Measurements from ENCODE around the gene ZNF750. TPM values are rescaled to one million over a fixed set of nuclear protein-coding genes. Genes with fewer than 3 reads are reported as not detected.

Gene ZNF750
- polyA plus RNA-seq, 1 experiment = not detected

GRCh38 chr17:82872591-82873520, 33.0 kb upstream of the ZNF750 start:
- H3K36me3 ChIP-seq (ENCODE audit: control insufficient read depth, insufficient read depth, low read length) = no peaks in the 10 kb centered on the region; the same call in 1 of the 2 replicates
- TF ChIP-seq CTCF (IDR thresholded peaks at IDR 0.05; ENCODE audit: insufficient read depth, low read depth, low read length) = no peak
- CTCF ChIA-PET = interaction anchor here (4.3 kb wide), 1 partner anchor 92 kb away, joined by 32 read pairs; no protein-coding TSS in a partner anchor
- H3K27me3 ChIP-seq (ENCODE audit: control insufficient read depth, insufficient read depth, low read length) = no peaks in the 10 kb centered on the region
- DNase-seq (ENCODE audit: low read depth) = no peak
- no peak overlapping the region for H3K4me3 ChIP-seq (ENCODE audit: low read depth, low read length)
- POLR2A ChIA-PET = no interaction called here

DNA sequence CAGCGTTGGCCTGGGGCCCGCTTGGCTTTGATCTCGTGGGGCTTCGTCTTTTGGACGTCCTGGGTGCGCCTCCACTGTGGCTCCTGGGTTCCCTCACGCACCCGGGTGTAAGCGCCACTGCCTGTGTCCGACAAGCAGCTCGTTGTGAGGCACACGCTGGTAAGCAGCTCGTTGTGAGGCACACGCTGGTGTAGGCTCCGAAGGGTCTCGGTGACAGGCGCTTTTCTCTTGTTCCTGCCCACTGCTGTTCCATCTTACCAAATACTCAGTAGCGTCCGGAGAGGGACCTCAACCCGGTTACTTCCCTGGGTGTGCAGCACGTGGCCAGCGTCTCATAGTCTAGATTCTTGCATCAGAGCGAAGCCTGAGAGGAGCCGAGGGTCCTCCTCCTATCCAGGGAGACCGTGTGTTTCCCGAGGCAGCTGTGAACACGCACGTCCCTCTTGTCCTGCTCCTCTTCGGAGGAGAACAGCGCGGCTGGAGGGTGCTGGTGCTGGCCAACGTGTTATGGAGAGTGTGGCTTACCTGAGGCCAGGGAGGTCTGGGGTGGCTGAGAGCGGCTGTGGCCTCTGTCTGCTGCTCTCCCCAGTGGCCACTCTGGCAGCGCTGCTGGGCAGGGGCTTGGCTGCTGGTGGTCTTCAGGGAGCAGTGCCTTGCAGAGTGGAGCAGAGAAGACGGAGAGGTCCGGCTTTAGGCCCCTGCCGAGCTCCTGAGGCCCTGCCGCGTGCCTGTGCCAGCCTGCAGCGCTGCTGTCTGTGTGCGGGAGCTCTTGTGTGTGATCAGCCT, 32.1 kb upstream of the ZNF750 start:
- POLR2A ChIA-PET = interaction anchor here (0.5 kb wide), 1 partner anchor 44 kb away, joined by 8 read pairs; no protein-coding TSS in a partner anchor
- H3K27me3 ChIP-seq (ENCODE audit: control insufficient read depth, insufficient read depth, low read length) = no peaks in the 10 kb centered on the region
- CTCF ChIA-PET = no interaction called here

GRCh38 chr17:82871056-82871775, 31.4 kb upstream of the ZNF750 start:
- ChIA-PET CTCF (no interaction called here), POLR2A (interaction anchor here (0.5 kb wide), 1 partner anchor 45 kb away, joined by 8 read pairs; no protein-coding TSS in a partner anchor)
- Histone ChIP-seq H3K36me3 (ENCODE audit: control insufficient read depth, insufficient read depth, low read length) (no peaks in the 10 kb centered on the region; the same call in 1 of the 2 replicates), H3K4me3 (ENCODE audit: low read depth, low read length) (no peak overlapping the region), H3K27me3 (ENCODE audit: control insufficient read depth, insufficient read depth, low read length) (no peaks in the 10 kb centered on the region)
- no peak for DNase-seq (ENCODE audit: low read depth)
- TF ChIP-seq CTCF (IDR thresholded peaks at IDR 0.05; ENCODE audit: insufficient read depth, low read depth, low read length) = no peak

More for the DNA sequence above, 32.1 kb upstream of the ZNF750 start:
- TF ChIP-seq CTCF (IDR thresholded peaks at IDR 0.05; ENCODE audit: insufficient read depth, low read depth, low read length) = no peak
- no peak for DNase-seq (ENCODE audit: low read depth)
- Histone ChIP-seq H3K4me3 (ENCODE audit: low read depth, low read length) (no peak overlapping the region), H3K36me3 (ENCODE audit: control insufficient read depth, insufficient read depth, low read length) (no peaks in the 10 kb centered on the region; the same call in 1 of the 2 replicates)

GRCh38 chr17:82870541-82870940, 30.7 kb upstream of the ZNF750 start:
- CTCF ChIA-PET = no interaction called here

More at GRCh38 chr17:82870541-82870940, 30.7 kb upstream of the ZNF750 start:
- Histone ChIP-seq H3K27me3 (ENCODE audit: control insufficient read depth, insufficient read depth, low read length) (no peaks in the 10 kb centered on the region), H3K36me3 (ENCODE audit: control insufficient read depth, insufficient read depth, low read length) (no peaks in the 10 kb centered on the region; the same call in 1 of the 2 replicates), H3K4me3 (ENCODE audit: low read depth, low read length) (no peak overlapping the region)
- DNase-seq (ENCODE audit: low read depth) = no peak
- POLR2A ChIA-PET = no interaction called here
- TF ChIP-seq CTCF (IDR thresholded peaks at IDR 0.05; ENCODE audit: insufficient read depth, low read depth, low read length) = no peak

All from BJ (cell line).